ENCODE measurements around the gene ZC3H12D.

The ZC3H12D gene

DNA sequence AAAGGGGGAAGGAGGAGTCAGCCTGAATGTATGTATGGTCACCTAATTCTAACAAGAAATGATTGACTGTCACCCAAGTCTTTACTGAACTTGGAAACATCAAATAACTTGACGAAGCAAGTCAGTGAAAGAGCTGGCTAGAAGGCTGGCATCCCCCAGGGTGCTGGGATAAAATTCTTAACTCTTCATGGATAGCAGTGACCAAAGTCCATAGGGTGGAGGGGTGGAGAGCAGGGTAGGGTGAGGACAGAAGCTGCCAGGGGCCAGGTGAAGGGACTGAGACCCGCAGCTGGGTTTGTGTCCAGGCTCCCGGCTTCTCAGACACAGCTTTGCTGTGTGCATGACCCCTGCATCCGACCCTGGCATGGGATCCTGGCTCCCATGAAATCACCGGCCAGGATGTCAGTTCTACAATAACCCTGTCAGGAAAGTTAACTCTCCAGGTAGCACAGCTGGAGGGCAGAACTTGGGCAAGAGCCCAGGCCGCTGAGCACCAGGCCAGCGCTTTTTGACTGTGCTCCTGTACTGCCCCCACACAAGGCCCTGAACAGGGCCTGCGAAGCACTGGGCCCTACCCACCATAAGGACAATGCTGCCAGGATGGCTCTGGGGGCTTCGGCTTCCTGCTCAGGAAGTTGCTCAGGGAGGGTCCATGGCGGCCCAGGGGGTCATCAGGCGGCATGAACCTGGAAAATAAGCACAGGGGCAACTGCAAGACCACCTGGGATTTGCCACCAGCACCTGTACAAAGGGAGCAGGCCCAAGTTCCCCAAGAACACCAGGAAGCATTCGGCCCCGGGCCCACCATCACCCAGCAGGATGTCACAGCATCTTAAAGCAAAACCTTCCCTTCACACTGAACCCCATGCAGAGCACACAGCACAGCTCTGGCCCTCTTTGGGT is 32.5 kb downstream of the ZC3H12D start:
- H3K9me2 ChIP-seq (replicated peaks; ENCODE audit: control insufficient read depth, low read length): no peaks in the 10 kb centered on the region
- no peaks in the 10 kb centered on the region for H3K4me1 ChIP-seq (ENCODE audit: control insufficient read depth, low read length)
- H3K4me2 ChIP-seq (ENCODE audit: low read length): no peak overlapping the region
- no peak overlapping the region for H3K27ac ChIP-seq (ENCODE audit: low read depth, low read length)
- peaks cover 49% of the 10 kb centered on the region for H3K36me3 ChIP-seq (ENCODE audit: control insufficient read depth, low read length)
- no peaks in the 10 kb centered on the region for H3K79me2 ChIP-seq (ENCODE audit: control insufficient read depth, low read length)
- no peaks in the 10 kb centered on the region for H3K27me3 ChIP-seq (ENCODE audit: control insufficient read depth, low read length)
- no peak for TF ChIP-seq EZH2phosphoT487 (IDR thresholded peaks at IDR 0.05; ENCODE audit: borderline replicate concordance, low read length)
- TF ChIP-seq, protein P1, sequence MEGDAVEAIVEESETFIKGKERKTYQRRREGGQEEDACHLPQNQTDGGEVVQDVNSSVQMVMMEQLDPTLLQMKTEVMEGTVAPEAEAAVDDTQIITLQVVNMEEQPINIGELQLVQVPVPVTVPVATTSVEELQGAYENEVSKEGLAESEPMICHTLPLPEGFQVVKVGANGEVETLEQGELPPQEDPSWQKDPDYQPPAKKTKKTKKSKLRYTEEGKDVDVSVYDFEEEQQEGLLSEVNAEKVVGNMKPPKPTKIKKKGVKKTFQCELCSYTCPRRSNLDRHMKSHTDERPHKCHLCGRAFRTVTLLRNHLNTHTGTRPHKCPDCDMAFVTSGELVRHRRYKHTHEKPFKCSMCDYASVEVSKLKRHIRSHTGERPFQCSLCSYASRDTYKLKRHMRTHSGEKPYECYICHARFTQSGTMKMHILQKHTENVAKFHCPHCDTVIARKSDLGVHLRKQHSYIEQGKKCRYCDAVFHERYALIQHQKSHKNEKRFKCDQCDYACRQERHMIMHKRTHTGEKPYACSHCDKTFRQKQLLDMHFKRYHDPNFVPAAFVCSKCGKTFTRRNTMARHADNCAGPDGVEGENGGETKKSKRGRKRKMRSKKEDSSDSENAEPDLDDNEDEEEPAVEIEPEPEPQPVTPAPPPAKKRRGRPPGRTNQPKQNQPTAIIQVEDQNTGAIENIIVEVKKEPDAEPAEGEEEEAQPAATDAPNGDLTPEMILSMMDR (IDR thresholded peaks at IDR 0.05; ENCODE audit: low read depth, low read length, poor library complexity, severe bottlenecking): no peak
- H3F3A ChIP-seq (ENCODE audit: control insufficient read depth, insufficient read depth): no peaks in the 10 kb centered on the region
- H4K20me1 ChIP-seq (ENCODE audit: control insufficient read depth, insufficient read depth, low read depth, low read length): no peaks in the 10 kb centered on the region
- H3K4me3 ChIP-seq (ENCODE audit: low read length): no peak overlapping the region
- no peaks in the 10 kb centered on the region for H3K9me3 ChIP-seq (ENCODE audit: control insufficient read depth, insufficient read depth, low read length)

DNA sequence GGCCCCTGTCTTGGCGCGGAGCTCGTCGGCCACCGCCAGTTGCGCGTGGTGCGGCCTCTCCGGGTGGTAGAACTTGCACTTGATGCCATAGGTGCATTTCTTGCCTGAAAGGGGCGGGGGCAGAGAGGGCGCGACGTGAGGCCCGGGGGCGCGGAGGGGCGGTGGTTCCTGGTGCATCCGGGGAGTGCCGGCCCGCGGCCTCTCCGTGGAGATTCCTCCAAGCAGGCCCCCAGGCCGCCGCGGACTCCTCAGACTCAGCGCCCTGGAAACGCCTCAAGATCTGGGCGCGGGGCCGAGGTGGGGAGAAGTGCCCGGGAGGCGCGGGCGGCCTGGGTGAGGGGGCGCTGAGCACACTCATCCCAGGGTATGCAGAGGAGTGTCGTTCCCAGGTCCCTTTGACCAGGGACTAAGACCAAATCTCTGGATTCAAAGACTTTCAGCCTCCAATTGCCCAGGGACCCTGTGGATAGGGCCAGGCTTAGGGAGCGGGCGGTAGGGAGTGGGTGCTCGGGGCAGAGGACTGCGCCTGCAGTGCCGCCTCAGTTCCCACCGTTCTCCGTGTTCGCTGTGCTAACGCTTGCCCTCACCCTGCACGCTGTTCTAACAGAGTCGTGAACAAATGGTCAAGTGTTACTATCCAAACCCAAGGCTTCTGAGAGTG is 33.3 kb downstream of the ZC3H12D start:
- H3K36me3 ChIP-seq (ENCODE audit: control insufficient read depth, low read length): peaks cover 42% of the 10 kb centered on the region
- no peaks in the 10 kb centered on the region for H3K9me2 ChIP-seq (replicated peaks; ENCODE audit: control insufficient read depth, low read length)
- H3K4me2 ChIP-seq (ENCODE audit: low read length): no peak overlapping the region
- no peak for TF ChIP-seq EZH2phosphoT487 (IDR thresholded peaks at IDR 0.05; ENCODE audit: borderline replicate concordance, low read length)
- TF ChIP-seq, protein P1 (IDR thresholded peaks at IDR 0.05; ENCODE audit: low read depth, low read length, poor library complexity, severe bottlenecking): no peak
- H3F3A ChIP-seq (ENCODE audit: control insufficient read depth, insufficient read depth): no peaks in the 10 kb centered on the region
- H3K79me2 ChIP-seq (ENCODE audit: control insufficient read depth, low read length): no peaks in the 10 kb centered on the region
- H4K20me1 ChIP-seq (ENCODE audit: control insufficient read depth, insufficient read depth, low read depth, low read length): no peaks in the 10 kb centered on the region
- H3K27ac ChIP-seq (ENCODE audit: low read depth, low read length): no peak overlapping the region
- H3K9me3 ChIP-seq (ENCODE audit: control insufficient read depth, insufficient read depth, low read length): no peaks in the 10 kb centered on the region
- H3K4me1 ChIP-seq (ENCODE audit: control insufficient read depth, low read length): no peaks in the 10 kb centered on the region
- no peak overlapping the region for H3K4me3 ChIP-seq (ENCODE audit: low read length)
- no peaks in the 10 kb centered on the region for H3K27me3 ChIP-seq (ENCODE audit: control insufficient read depth, low read length)

DNA sequence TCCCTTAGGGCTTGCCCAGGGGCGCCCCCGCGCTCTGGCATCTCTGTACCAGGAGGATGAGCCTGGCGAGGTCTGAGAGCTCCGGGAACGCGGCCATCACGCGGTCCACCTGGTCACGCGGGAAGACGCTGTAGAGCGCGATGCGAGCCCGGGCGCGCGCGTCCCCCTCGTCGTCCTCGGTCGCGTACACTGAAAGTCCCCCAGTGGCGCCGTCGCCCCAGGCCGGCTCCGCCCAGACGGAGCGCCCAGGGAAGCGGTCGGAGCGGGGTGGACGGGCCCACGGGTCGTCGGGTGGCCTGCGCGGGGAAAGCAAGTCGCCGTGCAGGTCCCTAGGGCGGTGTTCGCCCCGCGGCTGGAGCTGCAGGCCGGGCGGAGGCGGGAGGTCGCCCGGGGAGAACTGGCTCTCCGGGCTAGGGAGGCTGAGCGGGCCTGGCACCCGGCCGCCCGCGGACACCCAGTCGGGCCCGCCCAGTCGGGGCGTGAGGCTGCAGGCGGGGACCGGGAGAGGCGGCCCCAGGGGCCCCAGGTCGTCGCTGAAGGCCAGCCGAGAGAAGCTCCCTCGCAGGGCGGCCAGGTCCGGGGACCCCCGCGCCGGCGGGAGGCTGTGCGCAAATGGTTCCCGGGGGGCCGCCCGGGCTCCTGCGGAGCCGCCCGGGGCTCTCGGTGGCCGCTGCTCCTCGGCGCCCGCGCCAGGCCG is 34.0 kb downstream of the ZC3H12D start:
- Histone ChIP-seq H3K79me2 (ENCODE audit: control insufficient read depth, low read length) (no peaks in the 10 kb centered on the region), H3K4me2 (ENCODE audit: low read length) (no peak overlapping the region), H3K9me2 (replicated peaks; ENCODE audit: control insufficient read depth, low read length) (no peaks in the 10 kb centered on the region), H3K27me3 (ENCODE audit: control insufficient read depth, low read length) (no peaks in the 10 kb centered on the region), H4K20me1 (ENCODE audit: control insufficient read depth, insufficient read depth, low read depth, low read length) (no peaks in the 10 kb centered on the region), H3K36me3 (ENCODE audit: control insufficient read depth, low read length) (peaks cover 39% of the 10 kb centered on the region), H3K4me3 (ENCODE audit: low read length) (no peak overlapping the region), H3K27ac (ENCODE audit: low read depth, low read length) (no peak overlapping the region), H3K4me1 (ENCODE audit: control insufficient read depth, low read length) (no peaks in the 10 kb centered on the region), H3F3A (ENCODE audit: control insufficient read depth, insufficient read depth) (no peaks in the 10 kb centered on the region), H3K9me3 (ENCODE audit: control insufficient read depth, insufficient read depth, low read length) (no peaks in the 10 kb centered on the region)
- TF ChIP-seq, protein P1 (IDR thresholded peaks at IDR 0.05; ENCODE audit: low read depth, low read length, poor library complexity, severe bottlenecking): no peak
- TF ChIP-seq EZH2phosphoT487 (IDR thresholded peaks at IDR 0.05; ENCODE audit: borderline replicate concordance, low read length): no peak

Measured in DOHH2 (cell line).